ENCODE results near the gene MAPK1.
"Not testable (repeated sequence)": the region's sequence is repeated elsewhere in the genome, so short reads cannot be mapped to it uniquely, and the experiment has no call there.

The MAPK1 gene

GRCh38 chr22:21845558-21846453 lies 21.6 kb downstream of the MAPK1 start:
- DNase-seq (ENCODE audit: low read depth), result no peak

DNA sequence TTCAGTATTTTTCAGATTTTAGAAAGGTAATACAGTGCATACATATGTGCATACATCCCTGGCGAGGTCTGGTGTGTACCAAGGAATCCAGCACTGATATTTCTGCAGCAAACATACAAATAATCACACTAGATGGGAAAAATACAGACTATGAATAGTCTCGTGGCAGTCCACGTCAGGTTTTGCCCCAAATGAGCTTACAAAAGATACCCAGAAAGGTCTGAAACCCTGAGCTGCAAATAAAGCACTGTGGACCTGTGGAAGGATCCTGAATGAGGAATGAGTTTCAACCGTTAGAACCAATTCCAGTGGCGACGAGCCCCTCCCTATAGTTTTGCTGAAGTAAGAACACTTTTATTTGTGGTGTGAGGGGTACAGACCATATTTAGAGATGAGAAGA lies 24.5 kb downstream of the MAPK1 start:
- DNase-seq (ENCODE audit: low read depth), result no peak

DNA sequence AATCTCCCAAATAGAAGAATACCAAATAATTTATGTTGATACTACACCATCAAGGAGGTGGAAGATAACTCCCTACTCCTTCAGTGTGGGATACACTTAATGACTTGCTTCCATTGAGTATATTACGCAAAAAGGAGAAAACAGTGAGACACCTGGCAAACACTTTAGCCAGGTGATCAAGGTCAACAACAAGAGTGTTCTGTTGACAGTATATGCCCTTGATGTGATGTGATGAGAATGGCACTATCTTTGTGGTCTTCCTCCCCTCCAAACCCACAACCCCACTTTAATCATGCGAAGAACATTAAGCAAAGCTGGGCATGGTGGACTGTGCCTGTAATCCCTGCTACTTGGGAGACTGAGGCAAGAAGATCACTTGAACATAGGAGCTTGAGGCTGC lies 26.0 kb downstream of the MAPK1 start:
- DNase-seq (ENCODE audit: low read depth), result no peak

DNA sequence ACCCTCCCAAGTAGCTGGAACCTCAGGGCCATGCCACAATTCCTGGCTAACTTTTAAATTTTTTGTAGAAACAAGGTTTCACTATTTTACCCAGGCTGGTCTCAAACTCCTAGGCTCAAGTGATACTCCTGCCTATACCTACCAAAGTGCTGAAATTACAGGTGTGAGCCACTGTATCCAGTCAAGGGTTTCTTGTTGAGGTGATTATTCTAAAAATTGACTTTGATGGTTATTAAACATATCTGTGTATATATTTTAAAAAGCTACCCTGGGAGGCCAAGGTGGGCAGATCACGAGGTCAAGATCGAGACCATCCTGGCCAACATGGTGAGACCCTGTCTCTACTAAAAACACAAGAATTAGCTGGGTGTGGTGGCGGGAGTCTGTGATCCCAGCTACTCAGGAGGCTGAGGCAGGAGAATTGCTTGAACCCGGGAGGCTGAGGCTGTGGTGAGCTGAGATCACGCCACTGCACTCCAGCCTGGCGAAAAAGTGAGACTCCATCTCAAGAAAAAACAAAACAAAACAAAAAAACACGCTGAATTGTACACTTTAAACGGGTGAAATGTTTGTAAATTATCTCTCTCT lies 27.1 kb downstream of the MAPK1 start:
- DNase-seq (ENCODE audit: low read depth), result no peak

- no peak for DNase-seq (ENCODE audit: low read depth)
Observed at GRCh38 chr22:21839765-21840140, 27.7 kb downstream of the MAPK1 start.

GRCh38 chr22:21839104-21839764 lies 28.2 kb downstream of the MAPK1 start:
- DNase-seq (ENCODE audit: low read depth), result not testable (repeated sequence)

GRCh38 chr22:21837248-21837979 lies 30.0 kb downstream of the MAPK1 start:
- no peak for DNase-seq (ENCODE audit: low read depth)

DNA sequence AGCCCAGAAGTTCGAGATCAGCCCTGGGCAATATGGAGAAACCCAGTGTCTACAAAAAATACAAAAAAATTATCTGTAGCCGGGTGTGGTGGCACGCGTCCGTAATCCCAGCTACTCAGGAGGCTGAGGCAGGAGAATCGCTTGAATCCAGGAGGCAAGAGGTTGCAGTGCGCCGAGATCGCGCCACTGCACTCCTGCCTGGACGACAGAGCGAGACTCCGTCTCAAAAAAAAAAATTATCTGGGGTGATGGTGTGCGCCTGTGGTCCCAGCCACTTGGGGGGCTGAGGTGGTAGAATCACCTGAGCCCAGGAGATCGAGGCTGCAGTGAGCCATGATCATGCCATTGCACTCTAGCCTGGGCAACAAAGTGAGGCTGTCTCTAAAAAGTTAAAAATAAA lies 31.0 kb downstream of the MAPK1 start:
- DNase-seq (ENCODE audit: low read depth), result not testable (repeated sequence)

DNA sequence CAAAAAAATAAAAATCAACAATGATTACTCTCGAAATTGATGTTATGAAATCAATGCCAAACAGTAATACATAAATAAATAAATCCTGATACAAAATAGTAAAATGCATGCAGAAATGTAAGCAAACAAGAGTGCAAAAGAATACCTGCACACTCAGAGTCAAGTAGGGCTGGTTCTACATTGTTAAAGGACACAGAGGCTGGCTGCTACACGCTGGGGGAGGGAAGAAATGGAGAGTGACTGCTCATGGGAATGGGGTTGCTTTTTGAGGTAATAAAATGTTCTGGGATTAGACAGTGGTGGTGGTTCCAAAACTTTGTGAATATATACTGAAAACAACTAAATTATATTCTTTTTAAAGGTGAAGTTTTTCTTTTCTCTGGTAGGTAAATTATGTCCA lies 32.1 kb downstream of the MAPK1 start:
- DNase-seq (ENCODE audit: low read depth), result no peak

DNA sequence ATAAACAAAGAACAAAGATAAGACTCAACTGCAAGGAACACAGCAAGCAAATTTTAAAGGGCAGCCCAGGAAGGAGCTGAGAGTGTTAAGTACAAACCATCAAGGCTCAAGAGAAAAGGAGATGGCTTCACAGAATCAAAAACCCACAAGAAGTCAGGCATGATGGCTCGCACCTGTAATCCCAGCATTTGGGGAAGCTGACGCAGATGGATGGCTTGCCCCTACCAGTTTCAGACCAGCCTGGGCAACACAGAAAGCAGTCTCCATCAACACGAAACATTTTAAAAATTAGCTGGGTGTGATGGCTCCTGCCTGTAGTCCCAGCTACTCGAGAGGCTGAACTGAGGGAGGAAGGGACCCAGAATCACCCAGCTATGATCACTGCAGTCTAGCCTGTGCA lies 32.6 kb downstream of the MAPK1 start:
- DNase-seq (ENCODE audit: low read depth), result no peak

- DNase-seq (ENCODE audit: low read depth), result no peak
Observed at GRCh38 chr22:21832291-21833290, 34.9 kb downstream of the MAPK1 start.

DNA sequence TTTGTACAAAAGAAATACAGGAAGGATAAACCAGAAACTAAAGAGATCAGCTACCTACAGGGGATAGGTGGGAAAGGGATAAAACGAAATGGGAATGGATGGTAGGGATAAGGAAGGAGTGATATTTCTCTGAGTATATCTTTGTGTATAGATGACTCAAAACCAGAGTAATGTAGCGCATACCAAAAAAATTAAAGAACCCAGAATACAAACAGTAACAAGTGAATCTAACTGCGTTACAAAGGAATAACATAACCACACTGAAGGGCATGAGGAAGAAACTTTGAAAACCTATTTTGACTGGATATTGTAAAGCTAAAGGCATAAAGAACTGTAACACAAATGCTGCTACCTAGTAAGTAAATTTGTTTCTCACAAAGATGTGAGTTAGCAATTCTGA lies 37.9 kb downstream of the MAPK1 start:
- no peak for DNase-seq (ENCODE audit: low read depth)

DNA sequence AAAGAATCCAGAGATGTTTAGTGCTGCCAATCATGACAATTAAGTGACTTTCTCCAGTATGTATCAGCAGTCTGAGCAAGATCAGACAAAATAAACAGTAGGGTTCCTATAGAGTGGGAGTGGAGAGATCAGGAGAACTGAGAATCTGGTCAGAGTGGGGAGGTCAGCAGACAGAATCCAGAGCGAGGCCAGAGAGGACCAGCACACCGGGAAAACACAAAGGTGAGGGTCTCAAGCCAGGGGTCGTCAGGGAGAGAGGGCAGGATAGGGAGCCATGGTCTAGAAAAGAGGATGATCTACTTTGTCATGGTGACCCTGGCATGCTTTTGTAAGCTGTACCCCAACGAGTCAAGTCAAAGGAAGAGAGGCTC lies 39.2 kb downstream of the MAPK1 start:
- no peak for DNase-seq (ENCODE audit: low read depth)

DNA sequence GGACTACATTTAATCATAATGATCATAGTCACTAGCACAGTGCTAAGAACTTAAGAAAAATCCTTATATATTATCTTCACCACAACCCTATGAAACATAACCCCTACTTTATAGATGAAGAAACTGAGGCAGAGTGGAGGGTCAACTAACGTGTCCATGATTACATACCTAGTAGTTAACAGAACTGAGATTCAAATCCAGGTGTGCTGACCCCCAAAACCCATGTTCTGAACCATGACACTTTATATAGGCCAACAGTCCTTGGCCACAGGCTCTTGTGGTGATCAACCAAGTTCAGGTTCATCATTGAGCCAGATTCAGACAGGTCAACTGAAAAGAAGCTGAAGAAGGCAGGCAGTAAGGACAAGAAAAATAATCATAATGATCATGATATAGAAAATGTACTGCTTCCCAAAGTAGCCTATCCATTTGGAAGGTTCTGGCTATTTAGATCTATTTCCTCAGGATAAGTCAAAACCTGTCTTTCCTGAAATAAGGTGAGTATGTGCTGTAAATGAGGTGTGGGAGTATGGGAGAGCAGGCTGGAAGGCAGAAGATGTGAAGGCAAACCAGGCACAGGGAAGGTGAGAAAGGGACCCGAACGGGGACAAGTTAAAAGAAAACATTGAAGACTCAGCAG lies 39.7 kb downstream of the MAPK1 start:
- no peak for DNase-seq (ENCODE audit: low read depth)

DNA sequence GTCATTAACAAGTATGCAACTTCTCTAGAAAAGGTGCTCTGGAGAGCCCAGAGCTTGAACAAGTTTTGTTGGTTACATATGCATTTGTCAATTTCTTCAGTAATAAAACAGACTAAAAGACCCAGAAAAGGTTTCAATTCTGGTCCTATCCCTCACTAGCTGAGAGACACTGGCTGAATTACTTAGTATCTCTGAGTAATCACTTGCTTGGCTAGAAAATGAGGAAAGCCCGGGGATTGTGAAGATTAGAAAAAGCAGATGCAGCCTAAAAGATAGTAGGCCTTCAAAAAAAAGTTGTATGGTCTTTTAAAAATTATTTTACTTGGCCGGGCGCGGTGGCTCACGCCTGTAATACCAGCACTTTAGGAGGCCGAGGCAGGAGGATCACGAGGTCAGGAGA lies 41.2 kb downstream of the MAPK1 start:
- no peak for DNase-seq (ENCODE audit: low read depth)

DNA sequence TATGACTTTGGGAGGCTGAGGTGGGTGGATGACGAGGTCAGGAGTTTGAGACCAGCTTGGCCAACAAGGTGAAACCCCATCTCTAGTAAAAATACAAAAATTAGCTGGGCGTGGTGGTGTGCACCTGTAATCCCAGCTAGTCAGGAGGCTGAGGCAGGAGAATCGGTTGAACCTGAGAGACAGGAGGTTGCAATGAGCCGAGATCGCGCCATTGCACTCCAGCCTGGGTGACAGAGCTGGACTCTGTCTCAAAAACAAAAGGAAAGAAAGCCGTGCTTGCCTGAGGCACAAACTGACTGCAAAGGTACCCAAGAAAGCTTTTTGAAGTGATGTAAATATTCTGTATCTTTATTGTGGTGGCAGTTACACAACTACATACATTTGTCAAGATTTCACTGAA lies 42.5 kb downstream of the MAPK1 start:
- DNase-seq (ENCODE audit: low read depth), result not testable (repeated sequence)

DNA sequence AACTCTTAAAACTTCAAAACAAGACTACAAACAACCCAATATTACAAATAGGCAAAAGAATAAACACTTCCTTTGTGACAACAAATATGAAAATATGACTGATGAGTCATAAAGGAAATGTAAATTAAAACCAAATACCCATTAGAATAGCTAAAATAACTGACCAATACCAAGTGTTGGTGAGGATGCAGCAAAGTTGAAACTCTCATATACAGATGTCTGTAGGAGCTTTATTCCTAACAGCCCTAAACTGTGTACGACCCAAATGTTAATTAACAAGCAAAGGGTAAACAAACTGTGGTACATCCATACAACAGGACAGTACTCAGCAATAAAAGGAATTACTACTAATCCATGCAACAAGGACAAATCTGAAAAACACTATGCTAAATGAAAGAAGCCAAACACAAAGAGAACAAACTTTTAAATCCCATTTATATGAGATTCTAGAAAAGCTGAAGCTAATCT lies 43.0 kb downstream of the MAPK1 start:
- no peak for DNase-seq (ENCODE audit: low read depth)

- DNase-seq (ENCODE audit: low read depth), result no peak
Observed at GRCh38 chr22:21823740-21824444, 43.6 kb downstream of the MAPK1 start.

GRCh38 chr22:21819183-21819770 lies 48.2 kb downstream of the MAPK1 start:
- no peak for DNase-seq (ENCODE audit: low read depth)

Measured in T-helper 22 cell (primary cell).